ENCODE results near the gene GTPBP3. TPM values are rescaled to one million over a fixed set of nuclear protein-coding genes. Genes with fewer than 3 reads are reported as not detected.

Gene GTPBP3
- total RNA-seq, 2 experiments from 2014 or later, result 83.2 to 113 TPM

GRCh38 chr19:17314007-17314593 is 23.3 kb upstream of the GTPBP3 start:
- Histone ChIP-seq H3K4me2 (ENCODE audit: low read length) (no peak overlapping the region), H3K79me2 (ENCODE audit: insufficient read depth, low read depth, low read length) (peaks cover 22% of the 10 kb centered on the region), H4K20me1 (ENCODE audit: insufficient read depth, low read length) (0 out of 2 replicates have a peak, but pooled peaks cover 5% of the 10 kb centered on the region), H3K36me3 (ENCODE audit: insufficient read depth, low read length) (peaks cover 33% of the 10 kb centered on the region), H3K4me1 (ENCODE audit: insufficient read depth, low read length, poor library complexity, severe bottlenecking) (peaks cover 9% of the 10 kb centered on the region), H3K9me2 (ENCODE audit: insufficient read depth, low read length) (no peaks in the 10 kb centered on the region), H3K27ac (ENCODE audit: low read depth, low read length, poor library complexity, severe bottlenecking) (no peak overlapping the region), H3K9me3 (ENCODE audit: low read length) (no peaks in the 10 kb centered on the region), H2AFZ (ENCODE audit: low read length) (no peak overlapping the region), H3K4me3 (ENCODE audit: low read depth, low read length, poor library complexity, severe bottlenecking) (no peak overlapping the region)
- CTCF ChIA-PET (ENCODE audit: unreplicated experiment), result no interaction called here
- TF ChIP-seq CTCF (conservative IDR thresholded peaks at IDR 0.05; ENCODE audit: low read length) (no peak), EZH2phosphoT487 (IDR thresholded peaks at IDR 0.05; ENCODE audit: borderline replicate concordance, low read depth, low read length) (no peak)
- intact Hi-C loops (cut with micrococcal nuclease; ENCODE audit: unreplicated experiment), result no loop called here
- DNase-seq (ENCODE audit: low spot score), result no peak
- POLR2A ChIA-PET, result interaction anchor here (0.6 kb wide), 1 partner anchor 866 kb away, joined by 3 read pairs; no protein-coding TSS in a partner anchor
- no TSS peak for BruUV-seq (replicated peaks)

GRCh38 chr19:17318966-17319365 is 18.4 kb upstream of the GTPBP3 start:
- Histone ChIP-seq H3K4me1 (ENCODE audit: insufficient read depth, low read length, poor library complexity, severe bottlenecking) (peaks cover 6% of the 10 kb centered on the region), H2AFZ (ENCODE audit: low read length) (no peak overlapping the region), H3K4me3 (ENCODE audit: low read depth, low read length, poor library complexity, severe bottlenecking) (no peak overlapping the region), H4K20me1 (ENCODE audit: insufficient read depth, low read length) (no peaks in the 10 kb centered on the region), H3K36me3 (ENCODE audit: insufficient read depth, low read length) (peaks cover 55% of the 10 kb centered on the region), H3K4me2 (ENCODE audit: low read length) (no peak overlapping the region), H3K9me2 (ENCODE audit: insufficient read depth, low read length) (no peaks in the 10 kb centered on the region), H3K79me2 (ENCODE audit: insufficient read depth, low read depth, low read length) (no peaks in the 10 kb centered on the region), H3K27ac (ENCODE audit: low read depth, low read length, poor library complexity, severe bottlenecking) (no peak overlapping the region), H3K9me3 (ENCODE audit: low read length) (no peaks in the 10 kb centered on the region)
- TF ChIP-seq EZH2phosphoT487 (IDR thresholded peaks at IDR 0.05; ENCODE audit: borderline replicate concordance, low read depth, low read length) (no peak), CTCF (conservative IDR thresholded peaks at IDR 0.05; ENCODE audit: low read length) (no peak)
- no peak for DNase-seq (ENCODE audit: low spot score)
- no TSS peak for BruUV-seq (replicated peaks)
- ChIA-PET POLR2A (no interaction called here), CTCF (ENCODE audit: unreplicated experiment) (no interaction called here)
- intact Hi-C loops (cut with micrococcal nuclease; ENCODE audit: unreplicated experiment), result no loop called here

GRCh38 chr19:17319473-17320238 is 17.7 kb upstream of the GTPBP3 start:
- no peaks in the 10 kb centered on the region for H3K9me2 ChIP-seq (ENCODE audit: insufficient read depth, low read length)
- no peak overlapping the region for H3K27ac ChIP-seq (ENCODE audit: low read depth, low read length, poor library complexity, severe bottlenecking)
- TF ChIP-seq CTCF (conservative IDR thresholded peaks at IDR 0.05; ENCODE audit: low read length) (no peak), EZH2phosphoT487 (IDR thresholded peaks at IDR 0.05; ENCODE audit: borderline replicate concordance, low read depth, low read length) (no peak)
- no peaks in the 10 kb centered on the region for H4K20me1 ChIP-seq (ENCODE audit: insufficient read depth, low read length)
- no peaks in the 10 kb centered on the region for H3K9me3 ChIP-seq (ENCODE audit: low read length)
- no peak overlapping the region for H3K4me2 ChIP-seq (ENCODE audit: low read length)
- TSS peak; percentile 93 for BruUV-seq (replicated peaks)
- no peak overlapping the region for H3K4me3 ChIP-seq (ENCODE audit: low read depth, low read length, poor library complexity, severe bottlenecking)
- intact Hi-C loops (cut with micrococcal nuclease; ENCODE audit: unreplicated experiment), result no loop called here
- no peak for DNase-seq (ENCODE audit: low spot score)
- ChIA-PET CTCF (ENCODE audit: unreplicated experiment) (no interaction called here), POLR2A (no interaction called here)
- no peaks in the 10 kb centered on the region for H3K79me2 ChIP-seq (ENCODE audit: insufficient read depth, low read depth, low read length)
- no peak overlapping the region for H2AFZ ChIP-seq (ENCODE audit: low read length)
- H3K4me1 ChIP-seq (ENCODE audit: insufficient read depth, low read length, poor library complexity, severe bottlenecking), result peaks cover 9% of the 10 kb centered on the region
- peaks cover 48% of the 10 kb centered on the region for H3K36me3 ChIP-seq (ENCODE audit: insufficient read depth, low read length)
